Measurements from ENCODE around the gene FKBP5. TPM values are rescaled to one million over a fixed set of nuclear protein-coding genes. Genes with fewer than 3 reads are reported as not detected.

Gene FKBP5
- total and polyA plus RNA-seq, 2 donors (not counting 3 experiments of a cell fraction or from before 2014, with no cell fraction given): 16.7 to 56.8 TPM

DNA sequence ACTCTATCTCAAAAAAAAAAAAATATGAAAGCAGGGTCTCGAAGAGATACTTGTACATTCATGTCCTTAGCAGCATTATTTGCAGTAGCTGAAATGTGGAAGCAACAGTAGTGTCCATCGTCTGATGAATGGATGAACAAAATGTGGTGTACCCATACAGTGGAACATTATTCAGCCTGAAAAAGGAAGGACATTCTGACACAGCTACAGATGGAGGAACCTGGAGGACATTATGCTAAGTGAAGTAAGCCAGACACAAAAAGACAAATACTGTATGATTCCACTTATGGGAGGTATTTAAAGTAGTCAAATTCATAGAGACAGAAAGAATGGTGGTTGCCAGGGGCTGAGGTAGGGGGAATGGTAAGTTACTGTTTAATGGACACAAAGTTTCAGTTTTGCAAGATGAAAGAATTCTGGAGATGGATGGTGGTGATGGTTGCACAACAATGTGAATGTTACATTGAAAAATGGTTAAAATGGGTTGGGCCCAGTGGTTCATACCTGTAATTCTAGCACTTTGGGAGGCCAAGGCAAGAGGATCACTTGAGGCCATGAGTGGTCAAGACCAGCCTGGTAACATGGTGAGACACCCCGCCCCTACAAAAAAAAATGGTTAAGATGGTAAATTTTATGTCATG is 164.2 kb downstream of the FKBP5 start:
- ChIA-PET CTCF (interaction anchor here (0.7 to 11.7 kb wide), 5 partner anchors 10 to 213 kb away, joined by 3 to 252 read pairs (median 6); partner anchors contain the start of gene ARMC12), POLR2A (no interaction called here)
- Histone ChIP-seq H3K36me3 (ENCODE audit: control insufficient read depth in 2 of 2, extremely low read depth in 1 of 2, insufficient read depth in 2 of 2, low read length in 2 of 2) (no peaks in the 10 kb centered on the region), H2AFZ (ENCODE audit: low read depth, low read length) (no peak overlapping the region), H4K20me1 (replicated peaks; ENCODE audit: control insufficient read depth, extremely low read depth, insufficient read depth, low read length) (no peaks in the 10 kb centered on the region), H3K27ac (ENCODE audit: insufficient read depth, low read depth, low read length) (no peak overlapping the region), H3K4me2 (ENCODE audit: insufficient read depth, low read length) (no peak overlapping the region), H3K79me2 (ENCODE audit: control insufficient read depth, insufficient read depth, low read length) (no peaks in the 10 kb centered on the region), H3K4me1 (ENCODE audit: control insufficient read depth, extremely low read depth, insufficient read depth, low read length) (no peaks in the 10 kb centered on the region), H3K4me3 (replicated peaks in 1 of 3; ENCODE audit: insufficient read depth in 1 of 3, low read depth in 1 of 3, low read length in 3 of 3) (no peak overlapping the region), H3K9me1 (replicated peaks; ENCODE audit: control insufficient read depth, extremely low read depth, insufficient read depth, low read length) (no peaks in the 10 kb centered on the region), H3K9ac (replicated peaks; ENCODE audit: extremely low read depth, insufficient read depth, low read length) (no peak overlapping the region), H3K27me3 (ENCODE audit: control insufficient read depth in 2 of 2, insufficient read depth in 2 of 2, low read length in 2 of 2) (no peaks in the 10 kb centered on the region), H3K9me3 (replicated peaks; ENCODE audit: control insufficient read depth, insufficient read depth, low read length) (no peaks in the 10 kb centered on the region)
- dilution Hi-C loops (cut with MboI; ENCODE audit: extremely low pct_ligation_motif_present, low sequenced_read_pairs) (no loop called here), intact Hi-C loops (cut with micrococcal nuclease) (loop anchor here (5.0 to 10.0 kb wide), 2 partner anchors 43 to 100 kb away; no protein-coding TSS in a partner anchor)
- TF ChIP-seq EZH2 (IDR thresholded peaks at IDR 0.05; ENCODE audit: borderline replicate concordance, low read depth, low read length, severe bottlenecking): no peak
- TF ChIP-seq, protein P1, sequence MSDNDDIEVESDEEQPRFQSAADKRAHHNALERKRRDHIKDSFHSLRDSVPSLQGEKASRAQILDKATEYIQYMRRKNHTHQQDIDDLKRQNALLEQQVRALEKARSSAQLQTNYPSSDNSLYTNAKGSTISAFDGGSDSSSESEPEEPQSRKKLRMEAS (IDR thresholded peaks at IDR 0.05; ENCODE audit: insufficient read depth, insufficient read length): no peak
- TF ChIP-seq JUN (IDR thresholded peaks at IDR 0.05; ENCODE audit: borderline replicate concordance, insufficient read depth, insufficient read length, low read depth): no peak
- no peak for TF ChIP-seq POLR2AphosphoS5 (IDR thresholded peaks at IDR 0.05; ENCODE audit: insufficient read depth, low read depth, low read length)
- TF ChIP-seq, protein P2, sequence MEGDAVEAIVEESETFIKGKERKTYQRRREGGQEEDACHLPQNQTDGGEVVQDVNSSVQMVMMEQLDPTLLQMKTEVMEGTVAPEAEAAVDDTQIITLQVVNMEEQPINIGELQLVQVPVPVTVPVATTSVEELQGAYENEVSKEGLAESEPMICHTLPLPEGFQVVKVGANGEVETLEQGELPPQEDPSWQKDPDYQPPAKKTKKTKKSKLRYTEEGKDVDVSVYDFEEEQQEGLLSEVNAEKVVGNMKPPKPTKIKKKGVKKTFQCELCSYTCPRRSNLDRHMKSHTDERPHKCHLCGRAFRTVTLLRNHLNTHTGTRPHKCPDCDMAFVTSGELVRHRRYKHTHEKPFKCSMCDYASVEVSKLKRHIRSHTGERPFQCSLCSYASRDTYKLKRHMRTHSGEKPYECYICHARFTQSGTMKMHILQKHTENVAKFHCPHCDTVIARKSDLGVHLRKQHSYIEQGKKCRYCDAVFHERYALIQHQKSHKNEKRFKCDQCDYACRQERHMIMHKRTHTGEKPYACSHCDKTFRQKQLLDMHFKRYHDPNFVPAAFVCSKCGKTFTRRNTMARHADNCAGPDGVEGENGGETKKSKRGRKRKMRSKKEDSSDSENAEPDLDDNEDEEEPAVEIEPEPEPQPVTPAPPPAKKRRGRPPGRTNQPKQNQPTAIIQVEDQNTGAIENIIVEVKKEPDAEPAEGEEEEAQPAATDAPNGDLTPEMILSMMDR (IDR thresholded peaks at IDR 0.05; ENCODE audit: extremely low read depth in 1 of 2, insufficient read depth in 1 of 2, low read depth in 1 of 2, low read length in 2 of 2): no peak
- TF ChIP-seq GATA2 (IDR thresholded peaks at IDR 0.05; ENCODE audit: insufficient read depth, insufficient read length, low read depth, low read length): no peak
- no peak for TF ChIP-seq FOS (IDR thresholded peaks at IDR 0.05; ENCODE audit: borderline replicate concordance, insufficient read depth, low read length)
- TF ChIP-seq POLR2A (IDR thresholded peaks at IDR 0.05; ENCODE audit: low read depth, low read length): no peak
- no peak for TF ChIP-seq MYC (IDR thresholded peaks at IDR 0.05; ENCODE audit: low read depth, low read length)
- FAIRE-seq (no peak), DNase-seq (ENCODE audit: low read depth, low spot score) (no peak)
- no TSS peak for BruUV-seq (replicated peaks)

Small RNA genes within 50 kb of the gene (microRNA-seq; reads per million reads assigned to microRNA genes)
- gene MIR5690 (ENCODE audit: borderline number of aligned reads, borderline replicate concordance): 3.5 reads per million

Small RNA genes within 50 kb of the gene (small RNA-seq; reads per million reads assigned to genes)
- gene MIR5690 (ENCODE audit: insufficient read depth, insufficient read length, low read depth, low replicate concordance): 0.88 reads per million
- not detected for gene RF00561 (ENCODE audit: insufficient read depth, insufficient read length, low read depth, low replicate concordance)

Other genes starting within 250 kb of the FKBP5 start
- gene FANCE, start 236.6 kb downstream of the FKBP5 start, total RNA-seq: 11.0 and 12.7 TPM in 2 replicates
- 9.1 and 9.5 TPM in 2 replicates for gene FANCE, start 236.6 kb downstream of the FKBP5 start, polyA plus RNA-seq
- gene RPL10A, start 220.5 kb downstream of the FKBP5 start, total RNA-seq: 1,327 and 1,339 TPM in 2 replicates
- gene RPL10A, start 220.5 kb downstream of the FKBP5 start, polyA plus RNA-seq: 1,956 and 2,053 TPM in 2 replicates
- gene TEAD3, start 191.8 kb downstream of the FKBP5 start, total RNA-seq: 1.1 and 2.0 TPM in 2 replicates
- 1.6 and 1.7 TPM in 2 replicates for gene TEAD3, start 191.8 kb downstream of the FKBP5 start, polyA plus RNA-seq
- gene TULP1, start 176.0 kb downstream of the FKBP5 start, total RNA-seq: not detected in 2 replicates
- not detected in 2 replicates for gene TULP1, start 176.0 kb downstream of the FKBP5 start, polyA plus RNA-seq
- 0.90 and 0.91 TPM in 2 replicates for gene ARMC12, start 48.1 kb upstream of the FKBP5 start, total RNA-seq
- 1.9 and 2.1 TPM in 2 replicates for gene ARMC12, start 48.1 kb upstream of the FKBP5 start, polyA plus RNA-seq
- not detected in 2 replicates for gene CLPSL2, start 87.7 kb upstream of the FKBP5 start, total RNA-seq
- not detected in 2 replicates for gene CLPSL2, start 87.7 kb upstream of the FKBP5 start, polyA plus RNA-seq
- not detected in 2 replicates for gene CLPSL1, start 92.1 kb upstream of the FKBP5 start, total RNA-seq
- not detected in 2 replicates for gene CLPSL1, start 92.1 kb upstream of the FKBP5 start, polyA plus RNA-seq
- not detected in 2 replicates for gene CLPS, start 108.4 kb upstream of the FKBP5 start, total RNA-seq
- gene CLPS, start 108.4 kb upstream of the FKBP5 start, polyA plus RNA-seq: not detected in 2 replicates
- gene LHFPL5, start 116.4 kb upstream of the FKBP5 start, total RNA-seq: not detected in 2 replicates
- not detected in 2 replicates for gene LHFPL5, start 116.4 kb upstream of the FKBP5 start, polyA plus RNA-seq
- 72.7 and 82.2 TPM in 2 replicates for gene SRPK1, start 232.2 kb upstream of the FKBP5 start, total RNA-seq
- 14.0 and 18.9 TPM in 2 replicates for gene SRPK1, start 232.2 kb upstream of the FKBP5 start, polyA plus RNA-seq